Glomerular visceral epithelial cell (primary cell): ENCODE results near the gene RMI2.

Experiments used
- DNase-seq: peaks from one replicate; pipeline ENCODE4 v3.0.0-alpha.2; 2016; ENCODE audit errors: extremely low spot score

The RMI2 gene

DNA sequence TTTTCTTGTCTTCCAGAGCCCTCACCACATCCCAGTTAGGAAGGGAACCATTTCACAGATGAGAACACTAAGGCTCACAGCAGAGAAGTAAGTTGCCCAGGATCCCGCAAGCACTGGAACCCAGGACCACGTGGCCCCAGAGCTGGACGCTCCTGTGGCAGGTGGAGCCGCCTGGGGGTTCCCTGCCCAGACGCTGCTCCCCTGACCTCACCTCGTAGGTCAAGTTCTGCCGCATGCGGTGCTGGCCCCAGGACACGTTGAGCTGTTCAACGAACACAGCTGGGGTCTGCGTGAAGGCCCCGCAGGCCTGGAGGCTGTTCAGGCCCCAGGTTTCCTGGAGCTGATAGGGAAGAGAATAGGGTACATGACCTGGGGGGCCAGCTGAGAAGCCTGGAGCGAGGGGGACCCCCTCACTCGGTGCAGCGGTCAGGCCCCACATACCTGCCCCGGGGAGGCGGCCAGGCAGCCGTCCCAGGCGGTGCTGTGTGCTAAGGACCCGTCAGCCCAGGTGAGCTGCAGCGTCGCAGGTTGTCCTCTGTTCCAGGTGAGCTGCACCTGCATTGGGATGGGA, 54.1 kb downstream of the RMI2 start:
- no peak for DNase-seq

DNA sequence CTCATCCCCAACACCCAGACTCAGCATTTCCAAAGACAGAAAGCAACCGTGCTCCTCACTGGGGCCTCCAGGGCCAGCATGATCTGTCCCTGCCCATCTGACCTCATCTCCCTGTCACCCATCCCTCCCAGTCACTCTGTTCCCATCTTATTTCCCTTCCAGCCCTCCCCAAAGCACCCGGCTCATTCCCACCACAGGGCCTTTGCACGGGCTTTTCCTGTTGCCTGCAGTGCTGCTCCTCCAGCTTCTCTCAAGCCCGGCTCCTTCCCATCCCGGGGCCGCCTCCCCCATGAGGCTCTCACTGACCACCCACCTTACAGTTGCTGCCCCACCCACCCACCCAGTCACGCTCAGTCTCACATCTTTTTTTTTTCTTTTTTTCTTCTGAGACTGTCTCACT, 54.8 kb downstream of the RMI2 start:
- DNase-seq = no peak
